Liver (tissue), 9 donors: ENCODE results near the gene PRPH2. TPM values are rescaled to one million over a fixed set of nuclear protein-coding genes. Genes with fewer than 3 reads are reported as not detected.

Source experiments
- DNase-seq: peaks from one replicate; pipeline ENCODE4 v3.0.0-alpha.2; 2017; ENCODE audit warnings: low spot score
- H3K27ac ChIP-seq, 2 donors: one replicate each; pipeline ENCODE4 v1.7.0; 2013; ENCODE audit warnings: inconsistent platforms in 2 of 2, low read length in 2 of 2, control low read depth in 1 of 2, low read depth in 1 of 2, mild to moderate bottlenecking in 1 of 2
- H3K27me3 ChIP-seq, 4 donors: one replicate each; pipeline versions ENCODE4 v1.6.1 to v1.7.0; 2013; ENCODE audit warnings: low read length in 3 of 4, inconsistent platforms in 1 of 4, mild to moderate bottlenecking in 1 of 4, moderate library complexity in 1 of 4; ENCODE audit not compliant: control insufficient read depth in 4 of 4, insufficient read depth in 4 of 4
- H3K36me3 ChIP-seq, 4 donors: one replicate each; pipeline versions ENCODE4 v1.6.1 to v1.7.0; 2013; ENCODE audit warnings: low read length in 3 of 4, mild to moderate bottlenecking in 3 of 4, low read depth in 1 of 4, moderate library complexity in 1 of 4; ENCODE audit not compliant: control insufficient read depth in 4 of 4, insufficient read depth in 3 of 4
- H3K4me1 ChIP-seq, 4 donors: one replicate each; pipeline versions ENCODE4 v1.6.1 to v1.7.0; 2013; ENCODE audit warnings: low read length in 3 of 4, mild to moderate bottlenecking in 3 of 4, moderate library complexity in 1 of 4; ENCODE audit not compliant: control insufficient read depth in 4 of 4, insufficient read depth in 4 of 4
- H3K4me3 ChIP-seq, 3 donors: one replicate each; pipeline versions ENCODE4 v1.6.1 to v1.7.0; 2013; ENCODE audit warnings: low read length in 3 of 3, control low read depth in 1 of 3, low read depth in 1 of 3, mild to moderate bottlenecking in 1 of 3
- H3K9ac ChIP-seq, 2 donors: one replicate each; pipeline ENCODE4 v1.7.0; 2013; ENCODE audit warnings: low read length in 2 of 2, mild to moderate bottlenecking in 2 of 2, moderate library complexity in 2 of 2, control low read depth in 1 of 2, low read depth in 1 of 2
- H3K9me3 ChIP-seq, 4 donors: one replicate each; pipeline versions ENCODE4 v1.6.1 to v1.7.0; 2013; ENCODE audit warnings: low read length in 3 of 4; ENCODE audit not compliant: control insufficient read depth in 4 of 4
- EGR1 ChIP-seq, 2 donors: IDR thresholded peaks; 2 replicates each; pipeline ENCODE4 v1.6.1; 2016 to 2018; ENCODE audit warnings: antibody characterized with exemption in 2 of 2, low read depth in 2 of 2
- FOXA1 ChIP-seq: IDR thresholded peaks from 2 replicates; pipeline ENCODE4 v1.6.1; 2016; ENCODE audit warnings: antibody characterized with exemption
- FOXA2 ChIP-seq: IDR thresholded peaks from 2 replicates; pipeline ENCODE4 v1.6.1; 2016; ENCODE audit warnings: antibody characterized with exemption
- GABPA ChIP-seq, 2 donors: IDR thresholded peaks in 1 of 2; conservative IDR thresholded peaks in 1 of 2; 2 replicates each; pipeline ENCODE4 v1.6.1; 2016; ENCODE audit warnings: antibody characterized with exemption in 2 of 2, mild to moderate bottlenecking in 1 of 2, moderate library complexity in 1 of 2
- HNF4A ChIP-seq, 2 donors: conservative IDR thresholded peaks; 2 replicates each; pipeline ENCODE4 v1.6.1; 2016; ENCODE audit warnings: antibody characterized with exemption in 2 of 2, mild to moderate bottlenecking in 2 of 2
- HNF4G ChIP-seq: IDR thresholded peaks from 2 replicates; pipeline ENCODE4 v1.6.1; 2016; ENCODE audit warnings: antibody characterized with exemption
- JUND ChIP-seq, 2 donors: IDR thresholded peaks; 2 replicates each; pipeline ENCODE4 v1.6.1; 2016; ENCODE audit warnings: antibody characterized with exemption in 2 of 2
- NR2F2 ChIP-seq: IDR thresholded peaks from 2 replicates; pipeline ENCODE4 v1.6.1; 2016; ENCODE audit warnings: antibody characterized with exemption
- RAD21 ChIP-seq, 2 donors: IDR thresholded peaks; 2 replicates each; pipeline ENCODE4 v1.6.1; 2016; ENCODE audit warnings: antibody characterized with exemption in 2 of 2, mild to moderate bottlenecking in 2 of 2
- REST ChIP-seq: IDR thresholded peaks from 2 replicates; pipeline ENCODE4 v1.6.1; 2016; ENCODE audit warnings: antibody characterized with exemption, mild to moderate bottlenecking
- RXRA ChIP-seq, 2 donors: IDR thresholded peaks; 2 replicates each; pipeline ENCODE4 v1.6.1; 2017 to 2018; ENCODE audit warnings: antibody characterized with exemption in 2 of 2, mild to moderate bottlenecking in 1 of 2
- TAF1 ChIP-seq: conservative IDR thresholded peaks from 2 replicates; pipeline ENCODE4 v1.6.1; 2016; ENCODE audit warnings: antibody characterized with exemption, mild to moderate bottlenecking
- WGBS: extraction: QIAGEN DNeasy Blood & Tissue Kit; methylation state at CpG from one replicate; pipeline ENCODE4 v1.1.7; 2013; 5-methylcytosine and 5-hydroxymethylcytosine counted together
- polyA plus RNA-seq, 2 donors: library from polyadenylated mRNA; stranded (reverse) in 1 of 2; unstranded in 1 of 2; fragments of 200-250 nt in 1 of 2; fragments of >200 nt in 1 of 2; fragmentation: Nextera tagmentation in 1 of 2; extraction: Ambion mirVana in 1 of 2; gene quantifications; one replicate each; pipeline versions ENCODE4 v1.2.1 to v1.2.3, GENCODE V29; 2013 to 2015
- total RNA-seq, 2 donors: library from RNA; depleted of rRNA; stranded (reverse); fragments of >200 nt; gene quantifications; one replicate each; pipeline ENCODE4 v1.2.3, GENCODE V29; 2014
- TF ChIP-seq, protein P1 (sequence below): IDR thresholded peaks from 2 replicates; pipeline ENCODE4 v1.6.1; 2016; ENCODE audit warnings: antibody characterized with exemption
- TF ChIP-seq, protein P2 (sequence below): fragments of 150-350 bp; IDR thresholded peaks from 2 replicates; pipeline ENCODE4 v1.5.1; 2017; ENCODE audit warnings: improper control_type of control experiment, low read depth, low read length; ENCODE audit not compliant: missing input control
- TF ChIP-seq, protein P3 (sequence below): IDR thresholded peaks from 2 replicates; pipeline ENCODE4 v1.6.1; 2016; ENCODE audit warnings: antibody characterized with exemption
- donor health status: healthy.
- donor health status: healthy.
- donor health status: healthy.
- donor health status: healthy.
- donor health status: healthy.

Gene PRPH2
- total and polyA plus RNA-seq, 4 donors, result 0.06 to 0.33 (median 0.13) TPM

- H3K27ac ChIP-seq, result no peak overlapping the region
- H3K36me3 ChIP-seq, result no peaks in the 10 kb centered on the region
- H3K27me3 ChIP-seq, result no peaks in the 10 kb centered on the region
- H3K4me3 ChIP-seq, result no peak overlapping the region
- H3K9me3 ChIP-seq, result no peaks in the 10 kb centered on the region
- H3K4me1 ChIP-seq, result no peaks in the 10 kb centered on the region
- 74% methylated on average over 2 of the region's 2 CpGs for WGBS
- no peak for TF ChIP-seq GABPA (IDR thresholded peaks at IDR 0.05 in 1 of 2, conservative IDR thresholded peaks at IDR 0.05 in 1 of 2)
- no peak for TF ChIP-seq TAF1
- TF ChIP-seq, protein P1, sequence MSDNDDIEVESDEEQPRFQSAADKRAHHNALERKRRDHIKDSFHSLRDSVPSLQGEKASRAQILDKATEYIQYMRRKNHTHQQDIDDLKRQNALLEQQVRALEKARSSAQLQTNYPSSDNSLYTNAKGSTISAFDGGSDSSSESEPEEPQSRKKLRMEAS, result no peak
- no peak for TF ChIP-seq REST
- no peak for TF ChIP-seq HNF4G
- no peak for TF ChIP-seq RXRA (IDR thresholded peaks at IDR 0.05)
- TF ChIP-seq, protein P2, sequence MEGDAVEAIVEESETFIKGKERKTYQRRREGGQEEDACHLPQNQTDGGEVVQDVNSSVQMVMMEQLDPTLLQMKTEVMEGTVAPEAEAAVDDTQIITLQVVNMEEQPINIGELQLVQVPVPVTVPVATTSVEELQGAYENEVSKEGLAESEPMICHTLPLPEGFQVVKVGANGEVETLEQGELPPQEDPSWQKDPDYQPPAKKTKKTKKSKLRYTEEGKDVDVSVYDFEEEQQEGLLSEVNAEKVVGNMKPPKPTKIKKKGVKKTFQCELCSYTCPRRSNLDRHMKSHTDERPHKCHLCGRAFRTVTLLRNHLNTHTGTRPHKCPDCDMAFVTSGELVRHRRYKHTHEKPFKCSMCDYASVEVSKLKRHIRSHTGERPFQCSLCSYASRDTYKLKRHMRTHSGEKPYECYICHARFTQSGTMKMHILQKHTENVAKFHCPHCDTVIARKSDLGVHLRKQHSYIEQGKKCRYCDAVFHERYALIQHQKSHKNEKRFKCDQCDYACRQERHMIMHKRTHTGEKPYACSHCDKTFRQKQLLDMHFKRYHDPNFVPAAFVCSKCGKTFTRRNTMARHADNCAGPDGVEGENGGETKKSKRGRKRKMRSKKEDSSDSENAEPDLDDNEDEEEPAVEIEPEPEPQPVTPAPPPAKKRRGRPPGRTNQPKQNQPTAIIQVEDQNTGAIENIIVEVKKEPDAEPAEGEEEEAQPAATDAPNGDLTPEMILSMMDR, result no peak
- no peak for TF ChIP-seq FOXA2
- no peak for TF ChIP-seq FOXA1
- TF ChIP-seq HNF4A (conservative IDR thresholded peaks at IDR 0.05), result no peak
- TF ChIP-seq NR2F2, result no peak
- DNase-seq, result no peak
- H3K9ac ChIP-seq, result no peak overlapping the region
These were observed 20.2 kb downstream of the PRPH2 start for GRCh38 chr6:42702200-42702599.

- 78% methylated on average over 13 of the region's 13 CpGs for WGBS
- no peaks in the 10 kb centered on the region for H3K9me3 ChIP-seq
- no peak overlapping the region for H3K4me3 ChIP-seq
- no peaks in the 10 kb centered on the region for H3K27me3 ChIP-seq
- peaks cover 0 to 11% (median 8%) of the 10 kb centered on the region in 4 donors for H3K36me3 ChIP-seq
- H3K27ac ChIP-seq, result no peak overlapping the region
- no peaks in the 10 kb centered on the region for H3K4me1 ChIP-seq
- H3K9ac ChIP-seq, result no peak overlapping the region
- no peak for DNase-seq
- TF ChIP-seq FOXA2 (no peak), RAD21 (IDR thresholded peaks at IDR 0.05) (no peak)
These were observed 24.2 kb downstream of the PRPH2 start for GRCh38 chr6:42698217-42698616.

- H3K27me3 ChIP-seq, result no peaks in the 10 kb centered on the region
- DNase-seq, result no peak
- TF ChIP-seq JUND (IDR thresholded peaks at IDR 0.05) (no peak), EGR1 (IDR thresholded peaks at IDR 0.05; ENCODE audit: low read depth in 2 of 2) (no peak), FOXA1 (no peak), HNF4G (no peak)
- TF ChIP-seq, protein P3, sequence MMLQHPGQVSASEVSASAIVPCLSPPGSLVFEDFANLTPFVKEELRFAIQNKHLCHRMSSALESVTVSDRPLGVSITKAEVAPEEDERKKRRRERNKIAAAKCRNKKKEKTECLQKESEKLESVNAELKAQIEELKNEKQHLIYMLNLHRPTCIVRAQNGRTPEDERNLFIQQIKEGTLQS, result no peak
- H3K4me1 ChIP-seq, result no peaks in the 10 kb centered on the region
- peaks cover 0 to 21% (median 18%) of the 10 kb centered on the region in 4 donors for H3K36me3 ChIP-seq
- no peaks in the 10 kb centered on the region for H3K9me3 ChIP-seq
- no peak overlapping the region for H3K9ac ChIP-seq
- H3K27ac ChIP-seq, result no peak overlapping the region
- 96% methylated on average over 5 of the region's 5 CpGs for WGBS
- no peak overlapping the region for H3K4me3 ChIP-seq
These were observed 25.1 kb downstream of the PRPH2 start for GRCh38 chr6:42697268-42697655.
